ENCODE measurements around the gene XAB2. TPM values are rescaled to one million over a fixed set of nuclear protein-coding genes. Genes with fewer than 3 reads are reported as not detected.

XAB2 gene
- total and polyA plus RNA-seq, 2 experiments from 2014 or later = 12.2 to 33.0 TPM

GRCh38 chr19:7661744-7662538 lies 32.6 kb upstream of the XAB2 start:
- no peaks in the 10 kb centered on the region for H3K9me2 ChIP-seq (ENCODE audit: insufficient read depth)
- no peak overlapping the region for H3K4me2 ChIP-seq (ENCODE audit: unreplicated experiment)
- H3K9me3 ChIP-seq (ENCODE audit: low read depth) = no peaks in the 10 kb centered on the region
- H4K20me1 ChIP-seq (ENCODE audit: insufficient read depth) = no peaks in the 10 kb centered on the region
- H3K79me2 ChIP-seq (ENCODE audit: insufficient read depth) = no peaks in the 10 kb centered on the region
- H2AFZ ChIP-seq = no peak overlapping the region
- H3K4me1 ChIP-seq (ENCODE audit: insufficient read depth) = no peaks in the 10 kb centered on the region
- no peak overlapping the region for H3K4me3 ChIP-seq
- DNase-seq = no peak
- H3K27ac ChIP-seq = no peak overlapping the region
- no peak overlapping the region for H3K9ac ChIP-seq
- in situ Hi-C loops (cut with MboI) = no loop called here
- H3K36me3 ChIP-seq (ENCODE audit: low read depth) = no peaks in the 10 kb centered on the region
- TF ChIP-seq EZH2phosphoT487 (IDR thresholded peaks at IDR 0.05; ENCODE audit: insufficient read depth, low read depth) (no peak), EZH2 (IDR thresholded peaks at IDR 0.05; ENCODE audit: insufficient read depth, poor library complexity, severe bottlenecking) (no peak)
- no peaks in the 10 kb centered on the region for H3F3A ChIP-seq (ENCODE audit: insufficient read depth)
- WGBS, 2 experiments (ENCODE audit: low coverage in 1 of 2, low lambda C conversion rate in 2 of 2, missing lambda C conversion rate in 2 of 2) = 60 to 63% methylated on average over 8 of the region's 8 CpGs
- H3K27me3 ChIP-seq (replicated peaks; ENCODE audit: insufficient read depth) = peaks cover 27% of the 10 kb centered on the region

- Histone ChIP-seq H3K9ac (no peak overlapping the region), H3K4me3 (no peak overlapping the region), H3K36me3 (ENCODE audit: low read depth) (no peaks in the 10 kb centered on the region), H3K27ac (no peak overlapping the region), H3K4me1 (ENCODE audit: insufficient read depth) (no peaks in the 10 kb centered on the region), H3K4me2 (ENCODE audit: unreplicated experiment) (no peak overlapping the region), H3F3A (ENCODE audit: insufficient read depth) (no peaks in the 10 kb centered on the region), H3K27me3 (replicated peaks; ENCODE audit: insufficient read depth) (peaks cover 24% of the 10 kb centered on the region), H3K9me3 (ENCODE audit: low read depth) (no peaks in the 10 kb centered on the region), H3K9me2 (ENCODE audit: insufficient read depth) (no peaks in the 10 kb centered on the region), H2AFZ (no peak overlapping the region), H4K20me1 (ENCODE audit: insufficient read depth) (no peaks in the 10 kb centered on the region), H3K79me2 (ENCODE audit: insufficient read depth) (no peaks in the 10 kb centered on the region)
- TF ChIP-seq EZH2phosphoT487 (IDR thresholded peaks at IDR 0.05; ENCODE audit: insufficient read depth, low read depth) (no peak), EZH2 (IDR thresholded peaks at IDR 0.05; ENCODE audit: insufficient read depth, poor library complexity, severe bottlenecking) (no peak)
- in situ Hi-C loops (cut with MboI) = no loop called here
- DNase-seq = peak; percentile 5
- 18 to 20% methylated on average over 9 of the region's 9 CpGs for WGBS, 2 experiments (ENCODE audit: low coverage in 1 of 2, low lambda C conversion rate in 2 of 2, missing lambda C conversion rate in 2 of 2)
Measured at GRCh38 chr19:7658219-7658686, 28.9 kb upstream of the XAB2 start.

- TF ChIP-seq EZH2 (IDR thresholded peaks at IDR 0.05; ENCODE audit: insufficient read depth, poor library complexity, severe bottlenecking) (no peak), EZH2phosphoT487 (IDR thresholded peaks at IDR 0.05; ENCODE audit: insufficient read depth, low read depth) (no peak)
- H3K36me3 ChIP-seq (ENCODE audit: low read depth) = no peaks in the 10 kb centered on the region
- no peaks in the 10 kb centered on the region for H3K9me3 ChIP-seq (ENCODE audit: low read depth)
- H3F3A ChIP-seq (ENCODE audit: insufficient read depth) = no peaks in the 10 kb centered on the region
- no peak overlapping the region for H3K4me3 ChIP-seq
- H4K20me1 ChIP-seq (ENCODE audit: insufficient read depth) = no peaks in the 10 kb centered on the region
- H3K4me1 ChIP-seq (ENCODE audit: insufficient read depth) = no peaks in the 10 kb centered on the region
- no peak overlapping the region for H3K27ac ChIP-seq
- peaks cover 24% of the 10 kb centered on the region for H3K27me3 ChIP-seq (replicated peaks; ENCODE audit: insufficient read depth)
- H3K79me2 ChIP-seq (ENCODE audit: insufficient read depth) = no peaks in the 10 kb centered on the region
- in situ Hi-C loops (cut with MboI) = no loop called here
- H3K9ac ChIP-seq = no peak overlapping the region
- H2AFZ ChIP-seq = no peak overlapping the region
- H3K9me2 ChIP-seq (ENCODE audit: insufficient read depth) = no peaks in the 10 kb centered on the region
- DNase-seq = peak; percentile 54
- H3K4me2 ChIP-seq (ENCODE audit: unreplicated experiment) = no peak overlapping the region
- WGBS, 2 experiments (ENCODE audit: low coverage in 1 of 2, low lambda C conversion rate in 2 of 2, missing lambda C conversion rate in 2 of 2) = 32 to 36% methylated on average over 14 of the region's 14 CpGs
Measured at GRCh38 chr19:7657131-7657751, 27.9 kb upstream of the XAB2 start.

GRCh38 chr19:7655581-7655980 lies 26.2 kb upstream of the XAB2 start:
- Histone ChIP-seq H4K20me1 (ENCODE audit: insufficient read depth) (no peaks in the 10 kb centered on the region), H3K4me3 (no peak overlapping the region), H3K9me3 (ENCODE audit: low read depth) (no peaks in the 10 kb centered on the region), H3K4me2 (ENCODE audit: unreplicated experiment) (no peak overlapping the region), H3F3A (ENCODE audit: insufficient read depth) (no peaks in the 10 kb centered on the region), H3K27ac (no peak overlapping the region), H3K36me3 (ENCODE audit: low read depth) (no peaks in the 10 kb centered on the region), H3K4me1 (ENCODE audit: insufficient read depth) (no peaks in the 10 kb centered on the region), H2AFZ (no peak overlapping the region), H3K9me2 (ENCODE audit: insufficient read depth) (no peaks in the 10 kb centered on the region), H3K79me2 (ENCODE audit: insufficient read depth) (no peaks in the 10 kb centered on the region), H3K27me3 (replicated peaks; ENCODE audit: insufficient read depth) (peaks cover 18% of the 10 kb centered on the region), H3K9ac (no peak overlapping the region)
- 66 to 69% methylated on average over 8 of the region's 8 CpGs for WGBS, 2 experiments (ENCODE audit: low coverage in 1 of 2, low lambda C conversion rate in 2 of 2, missing lambda C conversion rate in 2 of 2)
- TF ChIP-seq EZH2 (IDR thresholded peaks at IDR 0.05; ENCODE audit: insufficient read depth, poor library complexity, severe bottlenecking) (no peak), EZH2phosphoT487 (IDR thresholded peaks at IDR 0.05; ENCODE audit: insufficient read depth, low read depth) (no peak)
- in situ Hi-C loops (cut with MboI) = no loop called here
- DNase-seq = no peak
